GM18507 (cell line): Measurements from ENCODE around the gene KLHL13.
"Not testable (repeated sequence)": the region's sequence is repeated elsewhere in the genome, so short reads cannot be mapped to it uniquely, and the experiment has no call there.

Experiments
- DNase-seq: peaks from one replicate; pipeline ENCODE4 v3.0.0; 2011; ENCODE audit warnings: low read depth; ENCODE audit not compliant: insufficient read length; ENCODE audit errors: extremely low spot score
- FAIRE-seq: peaks from 2 replicates; lab custom pipeline; 2011; peaks lifted over from hg19 to GRCh38; lab: Jason Lieb, UNC

Gene KLHL13

DNA sequence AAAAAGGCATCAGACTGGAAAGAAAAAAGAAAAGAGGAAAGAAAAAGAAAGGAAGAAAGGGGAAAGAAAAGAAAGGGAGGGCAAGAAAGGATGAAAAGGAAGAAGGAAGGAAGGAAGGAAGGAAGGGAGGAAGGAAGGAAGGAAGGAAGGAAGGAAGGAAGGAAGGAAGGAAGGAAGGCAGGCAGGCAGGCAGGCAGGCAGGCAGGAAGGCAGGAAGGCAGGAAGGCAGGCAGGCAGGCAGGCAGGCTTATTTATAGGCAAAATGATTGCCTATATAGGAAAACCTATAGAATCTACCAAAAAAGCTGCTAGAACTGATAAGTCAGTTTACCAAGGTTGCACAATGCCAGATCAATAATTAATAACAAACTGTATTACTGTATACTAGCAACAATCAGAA, 186.5 kb downstream of the KLHL13 start:
- not testable (repeated sequence) for FAIRE-seq, DNase-seq

DNA sequence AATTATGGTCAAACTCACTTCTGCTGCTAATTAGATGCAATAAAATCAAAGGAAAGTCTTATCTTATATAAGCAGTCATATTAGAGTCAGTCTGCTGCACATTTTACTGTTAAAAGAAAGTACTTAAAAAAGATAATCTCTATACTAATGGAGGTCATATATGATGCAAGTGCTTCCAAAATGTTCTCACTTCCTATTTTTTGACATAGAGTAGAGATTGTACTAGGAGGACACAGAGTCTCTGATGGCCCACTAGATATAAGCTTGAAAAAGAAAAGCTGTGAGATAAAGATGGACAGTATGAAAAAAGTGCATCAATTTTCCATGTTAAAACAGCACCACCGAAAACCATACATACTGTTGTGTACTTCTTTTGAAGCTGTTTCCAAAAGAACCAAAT, 196.9 kb downstream of the KLHL13 start:
- FAIRE-seq (no peak), DNase-seq (no peak)

DNA sequence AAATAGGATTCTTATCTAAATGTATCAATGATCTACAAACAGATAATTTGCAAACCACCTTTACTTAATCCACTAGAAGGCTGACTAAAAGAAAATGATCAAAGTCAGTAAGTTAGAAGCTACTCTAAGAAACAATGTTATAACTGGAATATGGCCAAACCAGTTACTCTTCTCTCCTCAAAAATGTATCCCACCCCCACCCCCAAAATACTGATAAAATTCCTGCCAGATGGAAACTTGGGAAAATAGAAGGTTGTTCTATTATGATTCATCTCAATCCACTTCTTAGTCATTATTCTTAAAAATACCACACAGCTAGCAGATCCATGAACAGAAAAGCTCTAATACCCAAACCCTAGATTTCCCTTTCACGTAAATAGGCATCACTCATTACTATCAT, 206.4 kb downstream of the KLHL13 start:
- FAIRE-seq (no peak), DNase-seq (no peak)

DNA sequence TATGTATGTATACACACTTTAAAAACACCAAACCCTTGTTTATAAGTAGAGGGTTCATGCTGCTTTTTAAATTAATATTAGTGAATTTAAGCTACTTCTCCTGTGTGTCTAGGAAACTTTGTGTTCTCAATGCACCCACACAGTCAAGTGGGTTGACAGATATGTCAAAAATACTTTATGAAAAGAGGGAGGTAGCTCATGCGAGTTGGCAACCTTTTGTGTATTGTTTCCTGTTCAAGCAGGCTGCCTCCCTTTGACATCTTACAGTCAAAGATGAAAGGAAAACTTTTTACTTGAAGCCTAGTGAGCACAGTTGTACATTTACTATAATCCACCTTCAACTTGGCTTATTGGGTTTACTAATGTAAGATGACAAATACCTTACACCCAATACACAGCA, 218.4 kb downstream of the KLHL13 start:
- FAIRE-seq (no peak), DNase-seq (no peak)

DNA sequence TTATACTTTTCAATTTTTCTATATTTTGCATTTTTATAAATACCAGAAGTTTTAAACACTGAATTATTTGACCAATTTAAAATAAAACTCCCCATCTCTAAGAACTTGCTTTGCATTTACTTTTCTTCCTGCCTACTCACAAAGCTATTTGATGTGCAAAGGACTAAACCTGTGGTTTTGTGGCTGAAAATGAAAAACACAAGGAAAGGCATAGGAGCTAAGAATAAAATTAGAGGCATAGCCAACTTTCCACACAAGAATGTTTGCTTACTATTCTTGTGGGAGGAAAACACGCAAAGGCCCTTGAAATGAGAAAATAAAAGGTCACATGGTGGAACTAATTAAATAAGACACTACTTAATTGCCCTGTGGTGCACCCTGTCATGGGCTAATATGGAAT, 221.2 kb downstream of the KLHL13 start:
- no peak for FAIRE-seq
- no peak for DNase-seq

DNA sequence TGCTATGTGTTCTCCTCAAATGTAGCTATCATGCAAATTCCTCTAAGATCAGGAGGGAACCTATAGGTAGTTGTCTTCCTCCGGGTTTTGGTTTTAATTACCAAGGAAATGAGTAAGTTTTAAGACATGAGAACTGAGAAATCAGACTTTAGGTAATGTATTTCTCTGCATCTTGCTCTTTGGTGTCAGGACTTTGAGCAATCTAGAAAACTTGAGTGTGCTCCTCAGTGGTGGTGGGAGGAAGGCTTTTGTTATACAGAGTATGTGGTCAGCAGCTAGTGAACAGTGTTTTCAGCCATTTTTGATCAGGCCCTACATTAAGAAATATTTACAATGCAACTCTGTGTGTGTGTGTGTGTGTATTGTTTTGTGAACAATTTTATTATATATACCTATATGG, 224.1 kb downstream of the KLHL13 start:
- FAIRE-seq (peak; percentile 48), DNase-seq (no peak)

DNA sequence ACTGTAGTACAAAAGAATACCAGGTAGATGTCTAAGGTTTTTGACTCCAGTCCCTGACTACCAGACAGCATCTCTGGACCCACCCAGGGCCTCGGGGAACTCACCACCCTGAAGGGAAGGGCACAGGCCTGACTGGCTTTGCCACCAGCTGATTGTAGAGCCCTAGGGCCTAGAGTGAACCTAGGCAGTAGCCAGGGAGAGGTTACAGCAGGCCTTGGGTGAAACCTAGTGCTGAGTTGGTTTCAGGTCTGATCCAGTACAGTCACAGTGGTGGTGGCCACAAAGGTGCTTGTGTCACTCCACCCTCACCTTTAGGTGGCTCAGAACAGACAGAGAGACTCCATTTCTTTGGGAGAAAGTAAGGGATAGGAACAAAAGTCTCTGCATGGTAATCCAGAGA, 244.8 kb downstream of the KLHL13 start:
- DNase-seq, result no peak
- FAIRE-seq, result no peak

DNA sequence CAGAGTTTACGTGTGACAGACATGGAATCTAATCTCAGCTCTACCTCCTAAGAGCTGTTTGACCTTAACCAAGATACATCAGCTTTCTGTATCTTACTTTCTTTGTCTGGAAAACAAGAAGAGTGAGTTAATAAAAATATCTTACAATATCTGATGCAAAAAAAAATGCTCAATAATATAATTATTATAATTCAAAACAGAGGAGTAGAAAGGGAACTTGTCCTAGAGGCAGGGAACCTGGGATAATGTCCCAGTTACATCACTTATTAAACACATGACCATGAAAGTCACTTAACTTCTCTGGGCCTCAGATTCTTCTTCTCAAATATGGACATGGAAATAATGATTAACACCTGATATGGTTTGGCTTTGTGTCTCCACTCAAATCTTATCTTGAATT, 256.1 kb downstream of the KLHL13 start:
- DNase-seq, result no peak
- FAIRE-seq, result no peak

DNA sequence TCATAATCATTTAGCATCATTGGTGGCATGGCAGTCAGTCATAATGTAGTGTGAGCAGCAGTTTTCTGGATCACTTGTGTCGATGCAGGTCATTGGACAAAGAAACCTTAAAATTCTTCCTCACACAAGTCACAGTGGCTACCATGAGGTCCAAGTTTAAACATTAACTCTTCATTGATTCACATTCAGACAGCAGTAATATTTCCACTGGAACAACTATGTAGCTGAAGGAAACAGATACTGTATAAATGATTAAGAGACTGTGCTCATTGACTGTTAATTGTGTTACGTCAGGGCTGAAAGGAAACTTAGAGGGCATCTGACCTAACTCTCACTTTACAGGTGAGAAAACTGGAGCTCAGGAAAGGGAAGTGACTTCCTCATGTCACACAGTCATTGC, 261.8 kb downstream of the KLHL13 start:
- no peak for DNase-seq
- FAIRE-seq, result no peak

DNA sequence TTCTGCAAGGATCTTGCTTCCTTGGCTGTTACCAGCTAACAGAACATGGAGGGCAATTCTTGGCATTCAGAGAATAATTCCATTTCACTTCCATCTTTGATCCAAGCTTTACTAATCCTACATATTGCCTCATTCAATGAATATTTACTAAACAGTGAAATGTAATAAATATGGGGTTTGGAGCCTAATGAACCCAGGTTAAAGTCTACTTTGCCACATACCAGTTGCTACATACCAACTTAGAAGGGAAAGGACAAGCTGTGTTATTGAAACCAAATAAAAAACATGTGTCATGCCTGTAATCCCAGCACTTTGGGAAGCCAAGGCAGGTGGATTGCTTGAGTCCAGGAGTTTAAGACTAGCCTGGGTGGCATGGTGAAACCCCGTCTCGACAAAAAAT, 265.6 kb downstream of the KLHL13 start:
- DNase-seq (no peak), FAIRE-seq (no peak)
